Activated CD8-positive, alpha-beta memory T cell treated with anti-CD3 and anti-CD28 coated beads, Interleukin-2, amount 50 U/mL, for 4 hours (primary cell): ENCODE measurements around the gene NMS.
"Not testable (repeated sequence)": the region's sequence is repeated elsewhere in the genome, so short reads cannot be mapped to it uniquely, and the experiment has no call there.

Experiments used
- DNase-seq: peaks from one replicate; pipeline ENCODE4 v3.0.0-alpha.2; 2020

NMS gene, protein sequence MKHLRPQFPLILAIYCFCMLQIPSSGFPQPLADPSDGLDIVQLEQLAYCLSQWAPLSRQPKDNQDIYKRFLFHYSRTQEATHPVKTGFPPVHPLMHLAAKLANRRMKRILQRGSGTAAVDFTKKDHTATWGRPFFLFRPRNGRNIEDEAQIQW

DNA sequence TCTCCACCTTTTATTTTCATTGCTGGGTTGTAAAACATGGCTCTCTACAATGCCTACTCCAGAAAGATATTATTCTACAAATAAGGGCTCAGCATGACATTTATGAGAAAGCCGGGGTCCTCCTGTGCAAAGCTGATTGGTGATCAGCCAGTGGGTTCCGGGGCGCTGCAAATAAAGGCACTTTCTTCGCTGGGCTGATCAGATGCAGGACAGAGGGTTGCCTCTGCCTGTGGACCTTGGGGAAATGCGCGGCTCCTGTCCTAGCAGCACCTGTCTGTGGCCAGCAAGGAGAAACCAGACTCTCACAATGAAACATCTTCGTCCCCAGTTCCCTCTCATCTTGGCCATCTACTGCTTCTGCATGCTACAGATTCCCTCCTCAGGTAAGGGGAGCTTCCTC, at the start of gene NMS:
Gene NMS (plus strand): TSS at position 301 of the 400 bp plus-strand sequence. CDS start 7 bp downstream, at position 308.
- DNase-seq: no peak

DNA sequence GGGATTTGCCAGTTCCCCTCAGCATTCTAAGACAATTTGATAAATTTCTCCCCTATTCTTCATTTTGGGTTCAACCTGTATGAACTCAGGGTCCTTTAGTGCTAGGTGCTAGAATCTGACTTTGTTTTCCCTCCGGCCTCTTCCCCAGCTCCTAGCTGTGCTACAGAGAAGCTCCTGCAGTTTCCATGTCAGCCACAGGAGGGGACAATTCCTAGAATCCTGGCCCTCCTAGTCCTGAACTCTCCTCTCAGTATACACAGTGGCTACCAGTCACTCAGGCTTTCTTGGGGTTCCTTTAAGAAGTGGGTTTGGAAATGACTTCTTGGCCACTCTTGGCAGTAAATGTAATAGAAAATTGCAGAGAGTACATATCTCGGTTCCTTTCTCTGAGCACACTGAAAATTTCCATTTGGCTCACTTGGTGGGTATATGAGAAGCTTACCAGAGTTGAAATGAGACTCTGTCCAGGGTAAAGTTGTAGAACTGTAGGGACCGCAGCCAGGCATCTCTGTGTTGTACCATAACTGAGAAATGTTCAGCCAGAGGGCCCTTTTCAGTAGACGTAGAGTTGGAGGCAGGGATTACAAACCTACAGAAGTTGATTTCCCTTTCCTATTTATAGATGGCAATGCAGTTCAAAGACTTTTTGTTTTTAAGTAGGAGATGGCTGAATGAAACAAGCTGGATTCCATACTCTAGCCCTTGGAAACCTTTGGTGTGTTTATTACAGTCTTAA, 47.8 kb upstream of the NMS start:
- no peak for DNase-seq

DNA sequence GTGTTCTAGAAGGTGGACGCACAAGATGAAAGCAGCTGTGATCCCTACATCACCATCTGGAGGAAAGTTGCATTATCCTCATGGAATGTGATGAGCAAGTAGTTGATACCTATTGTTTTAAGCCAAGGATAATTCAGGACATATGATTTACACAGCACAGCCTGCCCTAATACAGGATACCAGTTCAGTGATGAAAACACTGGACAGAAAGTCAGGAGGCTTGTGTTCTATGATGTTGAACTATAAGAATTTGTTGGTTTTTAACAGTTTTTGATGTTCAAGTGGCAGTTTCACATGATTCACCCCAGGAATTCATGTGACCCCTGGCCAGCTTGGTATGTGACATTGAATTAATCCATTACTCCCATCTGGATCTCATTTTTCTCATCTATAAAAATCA, 46.7 kb upstream of the NMS start:
- DNase-seq: no peak

DNA sequence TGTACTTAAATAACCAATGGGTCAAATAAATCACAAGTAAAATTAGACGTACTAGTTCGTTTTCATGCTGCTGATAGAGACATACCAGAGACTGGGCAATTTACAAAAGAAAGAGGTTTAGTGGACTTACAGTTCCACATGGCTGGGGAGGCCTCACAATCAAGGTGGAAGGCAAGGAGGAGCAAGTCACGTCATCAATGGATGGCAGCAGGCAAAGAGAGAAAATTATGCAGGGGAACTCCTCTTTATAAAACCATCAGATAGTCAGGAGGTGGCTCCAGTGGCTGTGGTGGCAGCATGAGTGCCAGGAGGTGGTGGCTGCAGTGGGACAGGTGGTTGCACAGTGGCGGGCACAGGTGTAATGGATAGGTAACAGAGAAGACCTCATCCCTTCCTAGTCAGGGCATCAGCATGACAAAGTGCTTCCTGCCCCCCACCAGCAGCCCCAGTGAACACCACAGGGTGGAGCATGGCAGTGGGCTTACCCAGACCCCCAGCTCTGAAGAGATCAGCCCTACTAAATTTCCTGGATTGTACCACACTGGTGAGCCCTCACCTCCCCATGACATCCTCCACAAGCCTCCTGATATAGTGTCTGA, 45.9 kb upstream of the NMS start:
- no peak for DNase-seq

DNA sequence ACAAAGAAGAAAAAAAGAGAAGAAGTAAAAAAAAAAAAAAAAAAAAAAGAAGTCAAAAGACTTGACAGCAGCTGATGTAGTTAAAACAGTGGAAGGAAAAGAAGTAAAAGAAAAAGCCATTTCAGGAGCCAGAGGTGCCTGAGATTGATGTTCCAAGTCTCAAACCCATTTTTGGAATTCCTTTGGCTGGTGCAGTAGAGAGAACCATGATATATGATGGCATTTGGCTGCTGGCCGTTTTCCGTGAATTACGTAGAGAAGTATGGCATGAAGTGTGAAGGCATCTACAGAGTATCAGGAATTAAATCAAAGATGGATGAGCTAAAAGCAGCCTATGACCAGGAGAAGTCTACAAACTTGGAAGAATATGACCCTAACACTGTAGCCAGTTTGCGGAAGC, 45.2 kb upstream of the NMS start:
- DNase-seq: no peak

DNA sequence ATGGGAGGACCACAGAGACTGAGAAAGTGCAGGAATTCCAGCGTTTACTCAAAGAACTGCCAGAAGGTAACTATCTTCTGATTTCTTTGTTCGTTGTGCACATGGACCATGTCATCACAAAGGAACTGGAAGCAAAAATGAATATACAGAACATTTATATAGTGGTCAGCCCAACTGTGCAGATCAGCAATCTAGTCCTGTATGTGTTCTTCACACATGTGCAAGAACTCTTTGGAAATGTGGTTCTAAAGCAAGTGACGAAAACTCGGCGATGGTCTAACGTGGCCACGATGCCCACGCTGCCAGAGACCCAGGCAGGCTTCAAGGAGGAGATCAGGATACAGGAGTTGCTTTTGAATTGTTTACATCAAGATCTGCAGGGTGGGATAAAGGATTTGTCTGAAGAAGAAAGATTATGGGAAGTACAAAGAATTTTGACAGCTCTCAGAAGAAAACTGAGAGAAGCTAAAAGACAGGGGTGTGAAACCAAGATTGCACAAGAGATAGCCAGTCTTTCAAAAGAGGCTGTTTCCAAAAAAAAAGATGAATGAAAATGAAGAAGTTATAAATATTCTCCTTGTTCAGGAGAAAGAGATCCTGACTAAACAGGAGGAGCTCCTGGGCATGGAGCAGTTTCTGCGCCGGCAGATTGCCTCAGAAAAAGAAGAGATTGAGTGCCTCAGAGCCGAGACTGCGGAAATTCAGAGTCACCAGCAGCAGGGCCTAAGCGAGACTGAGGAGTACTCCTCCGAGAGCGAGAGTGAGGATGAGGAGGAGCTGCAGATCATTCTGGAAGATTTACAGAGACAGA, 44.5 kb upstream of the NMS start:
- no peak for DNase-seq

DNA sequence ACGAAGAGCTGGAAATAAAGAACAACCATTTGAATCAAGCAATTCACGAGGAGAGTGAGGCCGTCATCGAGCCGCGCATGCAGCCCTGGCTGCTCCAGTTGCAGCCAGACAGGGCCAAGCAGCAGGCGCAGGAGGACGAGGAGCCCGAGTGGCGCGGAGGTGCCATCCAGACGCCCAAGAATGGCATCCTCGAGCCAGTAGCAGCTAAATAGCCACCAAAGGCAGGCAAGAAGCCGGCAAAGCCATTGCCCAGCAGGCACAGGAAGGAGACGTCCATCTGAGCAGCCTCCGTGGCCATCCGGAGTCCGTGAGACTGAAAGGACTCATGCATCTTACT, 43.9 kb upstream of the NMS start:
- no peak for DNase-seq

DNA sequence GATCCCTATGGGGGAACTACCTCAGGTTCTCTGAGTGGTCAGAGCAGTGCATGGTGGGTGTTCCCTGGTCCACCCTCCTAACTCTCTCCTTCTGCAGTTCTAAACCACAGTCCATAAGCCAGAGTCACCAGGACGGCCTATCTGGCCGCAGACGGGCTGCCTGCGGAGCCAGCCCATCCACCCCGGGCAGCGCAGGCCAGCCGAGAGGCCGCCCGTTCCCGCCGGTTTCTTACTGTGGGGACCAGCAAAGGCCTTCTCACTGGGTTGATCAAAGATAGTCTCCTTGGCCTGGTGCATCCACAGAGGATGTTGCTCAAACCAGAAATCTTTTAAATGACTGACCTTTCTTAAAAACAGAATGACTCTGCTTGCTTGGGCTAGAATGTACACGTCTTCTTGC, 43.2 kb upstream of the NMS start:
- DNase-seq: no peak

DNA sequence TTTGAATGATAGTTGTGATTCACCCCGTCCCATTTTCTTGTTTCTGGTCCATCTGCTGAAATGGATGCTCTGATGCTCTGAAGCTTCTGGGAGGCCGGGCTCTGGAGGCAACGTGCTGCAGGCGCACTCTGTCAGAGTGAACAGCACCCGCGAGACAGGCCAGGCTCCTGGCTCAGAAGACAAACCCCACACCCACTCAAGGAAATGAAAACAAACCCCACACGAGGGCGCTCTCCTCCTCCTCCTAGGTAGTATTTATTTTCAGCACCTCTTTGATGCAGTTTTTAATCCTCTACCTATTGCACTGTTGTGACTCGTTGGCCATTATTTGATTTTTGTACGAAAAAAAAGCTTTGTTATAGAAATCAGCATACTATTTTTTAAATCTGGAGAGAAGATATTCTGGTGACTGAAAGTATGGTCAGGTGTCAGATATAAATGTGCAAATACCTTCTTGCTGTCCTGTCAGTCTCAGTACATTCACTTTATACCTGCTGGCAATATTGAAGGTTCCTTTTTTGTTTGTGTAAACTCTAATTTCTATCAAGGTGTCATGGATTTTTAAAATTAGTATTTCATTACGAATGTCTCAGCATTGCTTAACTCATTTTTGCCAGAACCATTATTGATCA, 42.5 kb upstream of the NMS start:
- DNase-seq: peak; percentile 75

DNA sequence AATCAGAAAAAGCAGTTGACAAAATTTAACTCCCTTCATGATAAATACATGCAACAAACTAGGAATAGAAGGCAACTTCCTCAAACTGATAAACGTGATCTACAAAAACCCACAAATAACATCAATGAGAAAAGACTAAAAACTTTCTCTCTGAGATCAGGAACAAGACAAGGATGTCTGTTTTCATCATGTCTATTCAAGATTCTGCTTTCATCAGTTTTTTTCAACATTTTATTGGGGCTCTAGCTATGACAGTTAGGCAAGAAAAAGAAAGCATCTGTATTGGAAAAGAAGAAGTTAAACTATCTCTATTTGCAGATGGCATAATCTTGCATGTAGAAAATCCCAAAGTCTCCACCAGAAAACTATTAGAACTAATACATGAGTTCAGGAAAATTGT, 40.6 kb upstream of the NMS start:
- no peak for DNase-seq

DNA sequence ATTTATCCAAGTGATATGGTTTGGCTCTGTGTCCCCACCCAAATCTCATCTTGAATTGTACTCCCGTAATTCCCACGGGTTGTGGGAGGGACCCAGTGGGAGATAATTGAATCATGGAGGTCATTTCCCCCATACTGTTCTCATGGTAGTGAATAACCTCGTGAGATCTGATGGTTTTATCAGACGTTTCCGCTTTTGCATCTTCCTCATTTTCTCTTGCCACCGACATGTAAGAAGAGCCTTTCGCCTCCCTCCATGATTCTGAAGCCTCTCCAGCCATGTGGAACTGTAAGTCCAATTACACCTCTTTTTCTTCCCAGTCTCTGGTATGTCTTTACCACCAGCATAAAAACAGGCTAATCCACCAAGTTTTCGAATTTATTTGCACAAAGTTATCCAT, 32.5 kb upstream of the NMS start:
- no peak for DNase-seq

DNA sequence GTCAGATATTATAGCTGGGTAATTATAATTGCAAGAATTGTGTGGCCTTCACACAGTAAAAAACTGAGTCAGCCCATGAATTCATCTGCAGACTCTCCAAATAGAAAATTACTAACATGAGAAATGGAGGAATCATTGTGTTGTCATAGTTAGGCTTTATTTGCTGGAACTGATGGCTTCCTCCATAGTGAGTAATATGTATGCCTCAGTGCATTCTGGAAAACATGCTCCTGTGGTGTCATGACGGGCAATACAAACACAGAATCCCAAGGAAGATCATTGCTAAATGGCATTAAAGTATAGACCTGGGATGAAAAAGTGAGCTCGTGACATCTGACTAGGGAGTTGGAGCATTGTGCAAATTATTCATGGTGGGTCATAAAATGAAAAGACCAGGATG, 23.6 kb upstream of the NMS start:
- no peak for DNase-seq

DNA sequence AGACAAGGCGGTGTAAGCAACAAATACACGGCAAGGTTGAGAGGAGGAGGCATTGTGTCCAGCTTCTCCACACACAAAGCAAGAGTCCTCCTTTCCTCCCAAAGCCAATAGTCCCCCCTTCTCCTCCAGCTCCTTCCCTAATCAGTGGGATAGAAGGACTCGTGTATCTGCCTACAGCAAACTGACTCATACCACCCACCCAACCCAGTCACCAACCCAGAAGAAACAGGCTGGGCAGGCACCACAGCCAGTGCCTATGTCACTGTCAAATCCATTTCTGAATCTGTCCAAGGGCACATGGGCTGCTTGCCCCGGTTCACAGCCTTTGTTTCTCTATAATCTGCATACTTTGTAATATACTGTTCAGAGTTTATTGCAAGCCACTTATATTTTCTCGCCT, 19.2 kb upstream of the NMS start:
- no peak for DNase-seq

DNA sequence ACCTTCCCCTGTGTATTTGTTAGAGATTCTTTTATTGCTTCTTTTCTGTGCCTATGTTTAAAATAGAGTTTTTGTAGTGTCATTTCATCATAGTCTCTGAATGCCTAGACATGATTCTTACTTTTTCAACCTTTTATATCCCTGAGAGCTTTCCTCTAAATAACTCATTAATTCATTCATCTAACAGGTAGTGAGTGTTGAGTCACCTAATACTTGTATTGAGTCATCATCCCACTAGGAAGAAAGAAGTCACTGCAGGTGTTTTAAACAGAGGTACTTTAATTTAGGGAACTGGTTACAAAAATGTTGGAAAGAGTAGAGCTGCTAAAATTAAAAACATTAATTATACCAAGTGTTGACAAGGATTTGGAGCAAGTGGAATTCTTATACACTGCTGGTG, 18.5 kb upstream of the NMS start:
- DNase-seq: no peak

DNA sequence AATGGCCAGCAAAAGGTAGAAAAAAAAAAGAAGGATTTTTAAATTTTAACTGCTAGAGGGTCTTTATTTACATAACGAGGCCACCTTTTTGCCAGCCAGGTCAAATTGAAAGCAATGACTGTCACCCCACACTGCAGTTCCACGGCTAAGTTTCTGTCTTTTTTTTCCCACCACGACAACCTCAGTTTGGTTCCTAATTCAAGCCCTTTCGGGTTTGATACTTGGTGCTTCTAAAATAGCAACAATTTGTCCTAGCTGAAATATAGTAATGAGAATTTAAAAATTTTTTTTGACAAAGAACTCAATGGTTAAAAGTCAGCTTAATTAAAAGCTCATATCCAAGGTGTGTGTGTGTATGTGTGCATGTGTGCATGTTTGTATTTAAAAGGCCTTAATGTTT, 16.4 kb upstream of the NMS start:
- no peak for DNase-seq

DNA sequence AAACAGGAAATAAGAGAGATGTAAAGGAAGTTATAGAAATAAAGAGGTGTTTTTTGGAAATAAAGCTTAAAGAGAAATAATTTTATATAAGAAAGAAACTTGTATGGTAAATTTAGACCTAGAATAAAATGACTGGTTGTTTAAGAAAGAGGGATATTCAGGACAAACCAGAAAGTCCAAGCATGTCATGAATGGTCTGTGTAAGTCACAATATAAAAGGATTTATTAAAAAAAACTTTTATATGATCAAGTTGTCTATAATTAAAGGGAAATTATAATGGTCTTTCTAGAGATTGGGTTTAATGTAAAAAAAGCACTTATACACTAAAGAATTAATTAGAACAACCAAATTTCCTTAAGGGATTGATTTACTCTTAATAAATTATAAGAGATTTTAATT, 13.9 kb upstream of the NMS start:
- DNase-seq: not testable (repeated sequence)

DNA sequence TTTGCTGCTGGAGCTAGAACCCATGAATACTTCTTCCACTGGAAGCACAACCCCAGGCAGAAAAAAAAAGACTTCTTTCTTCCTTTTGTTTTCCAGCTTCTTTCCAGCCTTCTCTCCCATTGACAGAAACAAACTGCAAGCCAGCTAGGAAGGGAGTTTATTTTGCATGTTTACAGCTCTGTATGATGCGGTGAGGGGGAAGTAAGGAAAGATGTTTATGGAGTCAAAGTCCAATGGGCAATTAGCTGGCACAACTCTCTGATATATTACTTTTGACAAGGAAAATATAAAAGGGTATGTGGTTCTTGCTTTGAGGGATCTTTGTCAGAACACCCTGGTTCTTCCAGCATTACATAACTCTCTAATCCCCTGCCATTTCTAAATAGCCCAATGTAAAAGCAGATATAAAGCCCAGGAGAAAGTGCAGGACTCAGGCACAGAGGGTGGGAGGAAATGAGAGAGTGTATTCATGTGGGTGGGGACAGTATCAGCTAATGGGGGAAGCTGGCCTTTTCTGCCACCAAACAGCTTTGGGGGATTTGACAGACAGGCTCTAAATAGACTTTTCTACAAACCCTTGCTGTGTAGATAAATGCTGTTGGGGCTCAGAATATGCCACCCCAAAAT, 9.3 kb upstream of the NMS start:
- DNase-seq: no peak

DNA sequence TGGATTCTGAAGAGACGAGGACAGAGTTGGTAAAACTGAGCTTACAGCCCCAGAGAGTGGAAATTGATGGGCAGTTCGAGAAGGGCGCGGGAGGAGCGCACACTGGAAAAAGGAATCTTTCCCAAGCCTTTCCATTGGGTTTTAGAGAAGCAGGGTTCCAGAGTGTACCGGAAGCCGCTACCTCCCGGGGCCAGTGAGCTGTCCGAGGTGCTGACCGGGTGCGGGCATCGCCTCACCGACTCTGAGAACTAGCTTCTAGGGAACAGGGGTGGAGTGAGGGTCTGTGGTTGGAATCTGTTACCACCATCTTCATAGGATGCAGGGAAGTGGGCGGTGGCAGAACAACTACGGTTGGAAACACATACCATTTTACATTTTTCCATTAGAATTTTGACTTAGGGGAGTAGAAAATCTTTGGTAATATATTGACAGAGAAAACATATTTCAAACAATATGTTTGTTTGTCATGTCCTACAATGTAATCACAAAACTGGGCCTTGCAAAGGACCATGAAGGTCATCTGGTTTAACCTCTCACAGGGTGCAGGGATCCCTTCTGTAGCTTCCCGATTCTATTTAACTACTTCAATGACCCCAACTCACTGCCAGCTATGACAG, 724 bp downstream of the NMS start:
- DNase-seq: no peak

DNA sequence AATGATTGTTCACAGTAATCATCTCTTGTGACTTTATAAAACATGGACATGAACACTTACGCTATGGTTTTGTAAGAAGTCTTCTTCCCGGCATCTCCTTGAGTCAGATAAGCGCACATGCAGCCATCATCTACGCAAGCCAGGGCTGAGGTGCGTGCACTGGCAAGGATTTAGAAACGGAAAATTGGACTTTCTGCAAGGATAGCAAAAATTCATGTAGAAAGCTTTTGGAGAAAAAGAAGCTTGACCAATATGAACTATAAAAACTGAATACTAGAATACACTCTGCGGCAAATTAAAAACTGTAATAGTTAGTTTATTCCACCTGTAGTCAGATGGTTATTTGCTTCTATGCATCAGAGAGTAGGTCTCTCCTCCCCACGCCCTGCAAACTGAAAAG, 6.3 kb downstream of the NMS start:
- DNase-seq: no peak

DNA sequence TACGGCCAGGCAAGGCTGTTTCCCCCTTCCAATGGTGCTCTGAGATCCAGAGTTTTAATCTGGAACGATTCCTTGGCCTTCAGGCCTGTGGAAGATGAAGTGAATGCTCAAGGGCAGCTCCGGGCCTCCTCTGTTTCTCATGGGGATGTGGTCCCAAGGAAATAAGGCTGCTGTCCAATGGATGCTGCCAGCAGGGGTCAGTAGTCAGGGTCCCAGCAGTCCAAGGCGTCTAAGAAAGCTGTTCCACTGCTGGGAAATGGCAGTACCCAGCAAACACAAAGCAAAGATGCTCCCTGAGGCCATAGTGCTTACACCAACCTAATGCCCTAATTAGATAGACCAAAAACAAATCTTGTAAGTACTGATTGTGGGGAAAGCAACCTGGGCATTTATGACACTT, 12.5 kb downstream of the NMS start:
- DNase-seq: no peak

DNA sequence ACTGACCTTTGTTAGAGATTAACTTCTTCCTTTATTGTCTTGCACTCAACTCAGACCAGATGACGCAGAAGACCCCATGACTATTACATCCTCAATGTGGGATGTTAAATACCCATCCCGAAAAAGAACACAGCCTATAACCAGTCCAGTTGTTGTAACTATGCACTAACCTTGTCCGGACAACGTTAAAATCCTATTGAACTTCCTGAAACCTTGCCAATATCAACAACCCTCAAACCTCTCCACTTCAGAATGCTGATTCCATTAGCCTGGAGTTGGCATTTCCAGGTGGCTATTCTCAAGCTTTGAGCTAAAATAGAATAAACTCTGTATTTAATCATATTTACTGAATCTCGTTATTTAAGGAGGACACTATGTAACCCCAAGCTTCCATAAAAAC, 13.6 kb downstream of the NMS start:
- no peak for DNase-seq

DNA sequence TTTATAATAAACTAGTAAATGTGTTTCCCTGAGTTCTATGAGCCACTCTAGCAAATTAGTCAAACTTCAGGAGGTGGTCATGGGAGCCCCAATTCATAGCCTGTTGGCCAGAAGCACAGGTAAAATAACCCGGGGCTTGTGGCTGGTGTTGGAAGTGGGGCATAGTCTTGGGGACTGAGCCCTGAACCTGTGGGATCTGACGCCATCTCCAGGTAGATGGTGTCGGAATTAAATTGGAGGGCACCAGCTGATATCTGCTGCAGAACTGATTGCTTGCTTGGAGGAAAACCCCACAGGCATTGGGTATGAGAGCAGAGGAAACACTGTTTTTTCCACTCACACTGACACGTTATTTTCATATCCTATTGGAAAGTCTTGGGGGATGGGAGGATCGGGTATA, 14.1 kb downstream of the NMS start:
- DNase-seq: no peak

DNA sequence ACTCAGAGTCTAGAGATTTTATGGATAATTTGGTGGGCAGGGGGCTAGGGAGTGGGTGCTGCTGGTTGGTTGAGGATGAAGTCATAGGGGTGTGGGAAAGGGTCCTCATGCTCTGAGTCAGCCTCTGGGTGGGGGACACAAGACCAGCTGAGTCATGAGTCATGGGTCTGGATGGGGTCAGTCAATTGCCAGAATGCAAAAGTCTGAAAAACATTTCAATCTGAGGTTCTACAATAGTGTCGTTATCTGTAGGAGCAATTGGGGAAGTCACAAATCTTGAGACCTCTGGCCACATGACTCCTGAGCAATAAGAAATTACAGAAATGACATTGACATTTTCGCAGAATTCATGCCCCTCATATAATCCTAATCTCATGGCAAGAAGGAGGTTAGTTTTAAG, 15.1 kb downstream of the NMS start:
- no peak for DNase-seq
